Measurements from ENCODE around the gene TMEM18.

Gene TMEM18

GRCh38 chr2:650343-651310, 26.6 kb downstream of the TMEM18 start:
- no peak for DNase-seq

GRCh38 chr2:649426-650342, 27.5 kb downstream of the TMEM18 start:
- DNase-seq = no peak

- DNase-seq = no peak
These were observed 28.5 kb downstream of the TMEM18 start for GRCh38 chr2:648476-649424.

- no peak for DNase-seq
These were observed 29.4 kb downstream of the TMEM18 start for GRCh38 chr2:647691-648231.

- no peak for DNase-seq
These were observed 30.1 kb downstream of the TMEM18 start for GRCh38 chr2:647003-647560.

- DNase-seq = no peak
These were observed 32.3 kb downstream of the TMEM18 start for GRCh38 chr2:644871-645270.

- no peak for DNase-seq
These were observed 33.4 kb downstream of the TMEM18 start for GRCh38 chr2:643761-644160.

GRCh38 chr2:643334-643733, 33.9 kb downstream of the TMEM18 start:
- DNase-seq = no peak

GRCh38 chr2:641872-642815, 35.1 kb downstream of the TMEM18 start:
- no peak for DNase-seq

GRCh38 chr2:641164-641871, 35.9 kb downstream of the TMEM18 start:
- no peak for DNase-seq

- no peak for DNase-seq
These were observed 37.5 kb downstream of the TMEM18 start for GRCh38 chr2:639703-640102.

- no peak for DNase-seq
These were observed 39.4 kb downstream of the TMEM18 start for GRCh38 chr2:637804-638203.

- no peak for DNase-seq
These were observed 39.8 kb downstream of the TMEM18 start for GRCh38 chr2:637406-637776.

GRCh38 chr2:636641-637405, 40.4 kb downstream of the TMEM18 start:
- peak; percentile 33 for DNase-seq

- no peak for DNase-seq
These were observed 41.3 kb downstream of the TMEM18 start for GRCh38 chr2:635687-636621.

GRCh38 chr2:634636-635388, 42.4 kb downstream of the TMEM18 start:
- DNase-seq = no peak

- DNase-seq = no peak
These were observed 43.2 kb downstream of the TMEM18 start for GRCh38 chr2:634041-634440.
